Right lobe of liver (tissue), 4 donors: Measurements from ENCODE around the gene ASCL2.

Source experiments
- CTCF ChIP-seq, 4 donors: fragments of 200-600 bp in 3 of 4; fragments of 450-650 bp in 1 of 4; IDR thresholded peaks; one replicate each; pipeline versions ENCODE4 v1.5.1 to v1.8.0; 2016 to 2022; ENCODE audit warnings: antibody characterized with exemption in 4 of 4, mild to moderate bottlenecking in 2 of 4
- POLR2A ChIP-seq: fragments of 450-650 bp; IDR thresholded peaks from one replicate; pipeline ENCODE4 v1.6.1; 2017; ENCODE audit warnings: antibody characterized with exemption, mild to moderate bottlenecking
- donor health status: DM: no; HTN: no; CAD: no.
- donor health status: DM: no; HTN: no; CAD: no.
- donor health status: DM: no; HTN: yes; CAD: no.

GRCh38 chr11:2299773-2300172 lies 29.4 kb upstream of the ASCL2 start:
- TF ChIP-seq CTCF (IDR thresholded peaks at IDR 0.05), result no peak
- no peak for TF ChIP-seq POLR2A
